GM10847 (cell line): Measurements from ENCODE around the gene POLR1C.
A peak's percentile ranks its signal among the peaks of the same experiment; 100 is the strongest.

Experiments used
- POLR2A ChIP-seq: IDR thresholded peaks from 2 replicates; pipeline ENCODE4 v1.6.1; 2011; ENCODE audit not compliant: insufficient read length; ENCODE audit errors: extremely low read depth

POLR1C gene

GRCh38 chr6:43516697-43517504 is at the start of gene POLR1C, which contains the start of gene YIPF3:
Gene POLR1C, plus strand, starts transcription at chr6:43517089. Its CDS starts 21 bp downstream, at chr6:43517110.
Gene YIPF3, minus strand, starts transcription at chr6:43516926. Its CDS starts 119 bp downstream, at chr6:43516807.
- peak; percentile 79 for TF ChIP-seq POLR2A

GRCh38 chr6:43467752-43468151 is 49.1 kb upstream of the POLR1C start:
- no peak for TF ChIP-seq POLR2A

GRCh38 chr6:43468240-43468639 is 48.6 kb upstream of the POLR1C start:
- no peak for TF ChIP-seq POLR2A

- TF ChIP-seq POLR2A: no peak
These were observed 47.9 kb upstream of the POLR1C start for GRCh38 chr6:43468748-43469681.

GRCh38 chr6:43469947-43470346 is 46.9 kb upstream of the POLR1C start:
- no peak for TF ChIP-seq POLR2A

GRCh38 chr6:43471399-43471798 is 45.5 kb upstream of the POLR1C start:
- no peak for TF ChIP-seq POLR2A

- TF ChIP-seq POLR2A: no peak
These were observed 44.4 kb upstream of the POLR1C start for GRCh38 chr6:43472515-43472914.

GRCh38 chr6:43475516-43475915 is 41.4 kb upstream of the POLR1C start:
- no peak for TF ChIP-seq POLR2A

- TF ChIP-seq POLR2A: no peak
These were observed 40.1 kb upstream of the POLR1C start for GRCh38 chr6:43476746-43477145.

- peak; percentile 88 for TF ChIP-seq POLR2A
These were observed 39.5 kb upstream of the POLR1C start, which contains the start of gene TJAP1 for GRCh38 chr6:43477235-43478007. Gene TJAP1, plus strand, starts transcription at chr6:43477570. Its CDS starts 21,432 bp downstream, at chr6:43499002.

GRCh38 chr6:43478008-43478372 is 38.9 kb upstream of the POLR1C start:
- TF ChIP-seq POLR2A: no peak

- TF ChIP-seq POLR2A: no peak
These were observed 35.8 kb upstream of the POLR1C start for GRCh38 chr6:43481075-43481474.

- no peak for TF ChIP-seq POLR2A
These were observed 35.2 kb upstream of the POLR1C start for GRCh38 chr6:43481591-43482236.

GRCh38 chr6:43488667-43489276 is 28.1 kb upstream of the POLR1C start:
- no peak for TF ChIP-seq POLR2A

GRCh38 chr6:43489277-43490072 is 27.4 kb upstream of the POLR1C start:
- TF ChIP-seq POLR2A: no peak
